ENCODE data around the gene GNG7.
"Not testable (repeated sequence)": the region's sequence is repeated elsewhere in the genome, so short reads cannot be mapped to it uniquely, and the experiment has no call there.

DNA sequence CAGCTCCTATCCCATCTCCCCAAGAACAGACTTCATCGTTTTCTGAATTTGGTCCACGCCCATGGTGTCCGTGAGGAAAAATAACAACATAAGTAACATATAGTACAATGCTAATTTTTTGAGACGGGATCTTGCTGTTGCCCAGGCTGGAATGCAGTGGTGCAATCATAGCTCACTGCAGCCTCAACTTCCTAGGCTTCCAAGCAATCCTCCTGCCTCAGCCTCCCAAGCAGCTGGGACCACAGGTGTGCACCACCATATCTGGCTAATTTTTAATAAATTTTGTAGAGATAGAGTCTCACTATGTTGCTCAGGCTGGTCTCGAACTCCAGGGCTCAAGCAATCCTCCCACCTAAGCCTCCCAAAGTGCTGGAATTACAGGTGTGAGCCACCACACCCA, 23.5 kb downstream of the GNG7 start:
- TF ChIP-seq, protein P1, sequence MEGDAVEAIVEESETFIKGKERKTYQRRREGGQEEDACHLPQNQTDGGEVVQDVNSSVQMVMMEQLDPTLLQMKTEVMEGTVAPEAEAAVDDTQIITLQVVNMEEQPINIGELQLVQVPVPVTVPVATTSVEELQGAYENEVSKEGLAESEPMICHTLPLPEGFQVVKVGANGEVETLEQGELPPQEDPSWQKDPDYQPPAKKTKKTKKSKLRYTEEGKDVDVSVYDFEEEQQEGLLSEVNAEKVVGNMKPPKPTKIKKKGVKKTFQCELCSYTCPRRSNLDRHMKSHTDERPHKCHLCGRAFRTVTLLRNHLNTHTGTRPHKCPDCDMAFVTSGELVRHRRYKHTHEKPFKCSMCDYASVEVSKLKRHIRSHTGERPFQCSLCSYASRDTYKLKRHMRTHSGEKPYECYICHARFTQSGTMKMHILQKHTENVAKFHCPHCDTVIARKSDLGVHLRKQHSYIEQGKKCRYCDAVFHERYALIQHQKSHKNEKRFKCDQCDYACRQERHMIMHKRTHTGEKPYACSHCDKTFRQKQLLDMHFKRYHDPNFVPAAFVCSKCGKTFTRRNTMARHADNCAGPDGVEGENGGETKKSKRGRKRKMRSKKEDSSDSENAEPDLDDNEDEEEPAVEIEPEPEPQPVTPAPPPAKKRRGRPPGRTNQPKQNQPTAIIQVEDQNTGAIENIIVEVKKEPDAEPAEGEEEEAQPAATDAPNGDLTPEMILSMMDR (conservative IDR thresholded peaks at IDR 0.05; ENCODE audit: low read length): not testable (repeated sequence)
- TF ChIP-seq EZH2phosphoT487 (IDR thresholded peaks at IDR 0.05; ENCODE audit: borderline replicate concordance): not testable (repeated sequence)
